Ascending aorta (tissue), 2 donors: Measurements from ENCODE around the gene SNX21. TPM values are rescaled to one million over a fixed set of nuclear protein-coding genes. Genes with fewer than 3 reads are reported as not detected.
A peak's percentile ranks its signal among the peaks of the same experiment; 100 is the strongest.

ENCODE experiments used
- DNase-seq, 2 donors: peaks; one replicate each; pipeline ENCODE4 v3.0.0-alpha.2; 2019; ENCODE audit warnings: low spot score in 2 of 2
- H3K27ac ChIP-seq, 2 donors: fragments of 200-600 bp; sonication (generic); one replicate each; pipeline ENCODE4 v1.5.1; 2016 to 2017; ENCODE audit warnings: mild to moderate bottlenecking in 1 of 2
- H3K27me3 ChIP-seq: fragments of 200-600 bp; sonication (generic); one replicate; pipeline ENCODE4 v1.5.1; 2017
- H3K36me3 ChIP-seq, 2 donors: fragments of 200-600 bp; sonication (generic); one replicate each; pipeline ENCODE4 v1.5.1; 2016
- H3K4me1 ChIP-seq, 2 donors: fragments of 200-600 bp; sonication (generic); one replicate each; pipeline ENCODE4 v1.5.1; 2016 to 2017; ENCODE audit warnings: mild to moderate bottlenecking in 1 of 2
- H3K4me3 ChIP-seq, 2 donors: fragments of 200-600 bp; sonication (generic); one replicate each; pipeline ENCODE4 v1.5.1; 2016 to 2017; ENCODE audit warnings: mild to moderate bottlenecking in 1 of 2
- H3K9me3 ChIP-seq, 2 donors: fragments of 200-600 bp; sonication (generic); one replicate each; pipeline ENCODE4 v1.5.1; 2016
- intact Hi-C: fragments of 100-400 bp; cut with DNase I; formaldehyde crosslinking; loops from one replicate; pipeline ENCODE4 v1.15.1; 2023
- total RNA-seq: library from RNA; depleted of rRNA; stranded (reverse); fragments of >200 nt; gene quantifications from one replicate; pipeline ENCODE4 v1.1.0, GENCODE V29; 2016
- TF ChIP-seq, protein P1 (sequence below), 3 experiments: fragments of 200-600 bp in 2 of 3; fragments of 450-650 bp in 1 of 3; sonication (generic) in 2 of 3; IDR thresholded peaks; one replicate each; pipeline ENCODE4 v1.5.1; 2016 to 2019; ENCODE audit warnings: antibody characterized with exemption in 3 of 3, mild to moderate bottlenecking in 1 of 3, moderate library complexity in 1 of 3

SNX21 gene
- total RNA-seq, 1 donor from 2014 or later, result 182 TPM

DNA sequence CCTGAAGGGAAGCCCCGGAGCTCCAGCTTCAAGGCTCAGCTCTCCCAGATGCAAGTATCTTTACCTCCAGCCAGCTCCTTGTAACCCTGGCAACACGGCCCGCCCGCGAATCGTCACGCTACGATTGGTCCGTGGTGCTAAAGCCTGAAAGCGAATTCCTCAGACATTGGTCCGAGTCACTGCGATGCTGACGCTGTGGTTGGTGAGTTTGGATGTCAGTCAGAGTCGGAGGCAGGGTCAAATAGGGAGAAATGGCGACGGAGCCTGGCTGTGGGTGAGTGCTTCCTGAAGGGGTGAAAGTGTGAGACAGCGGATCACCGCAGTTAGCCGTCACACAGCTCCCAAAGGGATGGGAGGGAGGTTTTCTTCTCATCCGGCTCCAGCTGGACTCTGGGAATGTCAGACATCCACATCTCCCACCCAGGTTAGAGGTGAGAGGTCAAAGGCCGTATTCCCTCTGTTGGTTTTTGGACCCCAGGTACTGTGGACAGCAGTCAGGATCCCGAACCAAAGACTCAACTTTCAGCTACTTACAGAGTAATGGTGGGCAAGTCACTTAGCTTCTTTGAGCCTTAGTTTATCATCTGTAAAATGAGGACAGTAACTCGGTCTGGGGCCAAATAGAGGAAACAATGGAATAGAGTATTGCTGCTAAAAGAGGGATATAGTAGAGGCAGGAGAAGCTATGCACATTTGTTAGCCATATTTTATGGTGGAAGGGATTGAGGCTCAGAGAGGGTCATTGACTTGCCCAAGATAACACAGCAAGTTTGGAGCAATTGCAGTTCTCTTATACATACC is 47.6 kb downstream of the SNX21 start, which contains the start of gene ZSWIM1:
TSS of gene ZSWIM1 (plus strand) at position 240 of the 801 bp plus-strand sequence. CDS start 1,366 bp downstream, outside the sequence.
- Histone ChIP-seq H3K4me3 (peak within 1 kb of the TSS; percentile 67 to 71), H3K9me3 (no peaks in the 10 kb centered on the region), H3K4me1 (peaks cover 0 to 14% of the 10 kb centered on the region in 2 donors), H3K27me3 (no peaks in the 10 kb centered on the region), H3K36me3 (peaks cover 29 to 56% of the 10 kb centered on the region in 2 donors), H3K27ac (peak within 1 kb of the TSS; percentile 83 to 88)
- TF ChIP-seq, protein P1, sequence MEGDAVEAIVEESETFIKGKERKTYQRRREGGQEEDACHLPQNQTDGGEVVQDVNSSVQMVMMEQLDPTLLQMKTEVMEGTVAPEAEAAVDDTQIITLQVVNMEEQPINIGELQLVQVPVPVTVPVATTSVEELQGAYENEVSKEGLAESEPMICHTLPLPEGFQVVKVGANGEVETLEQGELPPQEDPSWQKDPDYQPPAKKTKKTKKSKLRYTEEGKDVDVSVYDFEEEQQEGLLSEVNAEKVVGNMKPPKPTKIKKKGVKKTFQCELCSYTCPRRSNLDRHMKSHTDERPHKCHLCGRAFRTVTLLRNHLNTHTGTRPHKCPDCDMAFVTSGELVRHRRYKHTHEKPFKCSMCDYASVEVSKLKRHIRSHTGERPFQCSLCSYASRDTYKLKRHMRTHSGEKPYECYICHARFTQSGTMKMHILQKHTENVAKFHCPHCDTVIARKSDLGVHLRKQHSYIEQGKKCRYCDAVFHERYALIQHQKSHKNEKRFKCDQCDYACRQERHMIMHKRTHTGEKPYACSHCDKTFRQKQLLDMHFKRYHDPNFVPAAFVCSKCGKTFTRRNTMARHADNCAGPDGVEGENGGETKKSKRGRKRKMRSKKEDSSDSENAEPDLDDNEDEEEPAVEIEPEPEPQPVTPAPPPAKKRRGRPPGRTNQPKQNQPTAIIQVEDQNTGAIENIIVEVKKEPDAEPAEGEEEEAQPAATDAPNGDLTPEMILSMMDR (IDR thresholded peaks at IDR 0.05), result no peak
- peak; percentile 99 to 100 for DNase-seq
- intact Hi-C loops, result loop anchor here (1.0 to 5.0 kb wide), 5 partner anchors 24 to 91 kb away; partner anchors contain the start of genes ACOT8, PCIF1, UBE2C and ZNF335

DNA sequence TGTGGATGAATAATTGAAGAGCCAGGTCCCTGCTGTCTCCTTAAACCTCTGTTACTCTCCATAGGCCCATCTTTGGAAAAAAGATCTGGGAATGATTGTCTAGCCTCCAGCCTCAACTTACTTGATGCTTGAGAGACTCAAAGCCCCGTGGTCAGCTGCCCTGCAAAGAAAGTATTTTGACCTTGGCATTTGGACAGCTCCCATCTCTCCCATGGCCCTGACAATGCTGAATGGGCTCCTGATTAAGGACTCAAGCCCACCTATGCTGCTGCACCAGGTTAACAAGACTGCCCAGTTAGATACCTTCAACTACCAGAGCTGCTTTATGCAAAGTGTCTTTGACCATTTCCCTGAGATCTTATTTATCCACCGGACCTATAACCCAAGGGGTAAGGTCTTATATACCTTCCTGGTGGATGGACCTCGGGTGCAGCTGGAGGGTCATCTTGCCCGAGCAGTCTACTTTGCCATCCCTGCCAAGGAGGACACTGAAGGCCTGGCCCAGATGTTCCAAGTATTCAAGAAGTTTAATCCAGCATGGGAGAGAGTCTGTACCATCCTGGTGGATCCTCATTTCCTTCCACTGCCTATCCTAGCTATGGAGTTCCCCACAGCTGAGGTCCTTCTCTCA is 49.0 kb downstream of the SNX21 start:
- no peak for DNase-seq
- intact Hi-C loops, result loop anchor here (5.0 kb wide), 1 partner anchor 70 kb away; the partner anchor contains the start of gene UBE2C
- TF ChIP-seq, protein P1 (IDR thresholded peaks at IDR 0.05), result no peak
- Histone ChIP-seq H3K9me3 (no peaks in the 10 kb centered on the region), H3K27me3 (no peaks in the 10 kb centered on the region), H3K4me1 (peaks cover 0 to 14% of the 10 kb centered on the region in 2 donors), H3K27ac (peak overlapping the region in 1 of 2 donors; percentile 83), H3K36me3 (peaks cover 19 to 57% of the 10 kb centered on the region in 2 donors), H3K4me3 (no peak overlapping the region)

DNA sequence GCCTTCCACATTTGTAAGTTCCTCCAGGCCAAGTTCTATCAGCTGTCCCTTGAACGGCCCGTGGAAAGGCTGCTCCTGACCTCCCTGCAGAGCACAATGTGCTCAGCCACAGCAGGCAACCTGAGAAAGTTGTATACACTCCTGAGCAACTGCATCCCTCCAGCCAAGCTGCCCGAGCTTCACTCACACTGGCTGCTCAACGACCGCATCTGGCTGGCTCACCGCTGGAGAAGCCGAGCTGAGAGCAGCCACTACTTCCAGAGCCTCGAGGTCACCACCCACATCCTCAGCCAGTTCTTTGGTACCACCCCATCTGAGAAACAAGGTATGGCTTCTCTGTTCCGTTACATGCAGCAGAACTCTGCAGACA is 49.5 kb downstream of the SNX21 start:
- H3K27me3 ChIP-seq, result no peaks in the 10 kb centered on the region
- intact Hi-C loops, result loop anchor here (5.0 kb wide), 1 partner anchor 71 kb away; the partner anchor contains the start of gene UBE2C
- peaks cover 14 to 52% of the 10 kb centered on the region in 2 donors for H3K36me3 ChIP-seq
- H3K4me1 ChIP-seq, result peaks cover 0 to 14% of the 10 kb centered on the region in 2 donors
- H3K9me3 ChIP-seq, result no peaks in the 10 kb centered on the region
- DNase-seq, result no peak
- no peak overlapping the region for H3K27ac ChIP-seq
- no peak overlapping the region for H3K4me3 ChIP-seq
- TF ChIP-seq, protein P1 (IDR thresholded peaks at IDR 0.05), result no peak

DNA sequence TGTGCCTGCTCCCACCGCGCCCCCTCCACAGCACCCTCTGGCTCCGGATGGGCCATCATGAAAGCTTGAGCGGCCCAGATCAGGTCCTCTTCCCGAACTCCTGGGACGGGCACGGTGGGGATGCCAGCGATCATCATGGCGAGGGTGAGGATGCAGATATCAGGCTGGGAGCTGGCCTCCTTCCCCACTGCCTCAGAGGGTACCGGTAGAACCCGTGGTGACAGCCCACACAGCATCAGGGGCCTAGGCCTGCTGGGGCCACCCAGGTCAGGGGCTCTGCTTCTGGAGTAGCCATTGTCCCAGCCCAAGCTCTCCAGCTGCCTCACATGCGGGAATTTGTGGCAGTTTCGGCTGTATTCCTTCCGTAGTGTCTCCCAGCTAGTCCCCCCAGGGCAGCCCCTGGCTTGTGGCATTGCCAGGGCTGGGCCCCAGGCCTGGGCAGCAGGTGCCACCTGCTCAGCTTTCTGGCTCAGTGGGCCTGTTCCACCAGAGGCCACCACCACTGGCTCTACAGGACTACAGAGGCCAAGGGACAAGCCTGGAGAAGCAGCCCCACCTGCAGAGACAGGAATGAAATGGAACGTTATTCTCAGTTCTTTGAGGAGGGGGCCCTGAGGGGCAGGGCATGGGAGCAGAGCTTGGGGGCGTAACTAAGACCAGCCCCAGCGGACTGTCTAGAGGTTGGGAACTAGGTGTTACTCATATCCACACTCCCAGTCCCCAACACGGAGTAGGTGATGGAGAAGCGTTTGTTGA is 53.2 kb downstream of the SNX21 start:
- Histone ChIP-seq H3K4me1 (peaks cover 6 to 9% of the 10 kb centered on the region in 2 donors), H3K36me3 (peaks cover 13 to 44% of the 10 kb centered on the region in 2 donors), H3K27ac (no peak overlapping the region), H3K4me3 (no peak overlapping the region), H3K9me3 (no peaks in the 10 kb centered on the region), H3K27me3 (no peaks in the 10 kb centered on the region)
- TF ChIP-seq, protein P1 (IDR thresholded peaks at IDR 0.05), result no peak
- DNase-seq, result no peak
- intact Hi-C loops, result no loop called here

DNA sequence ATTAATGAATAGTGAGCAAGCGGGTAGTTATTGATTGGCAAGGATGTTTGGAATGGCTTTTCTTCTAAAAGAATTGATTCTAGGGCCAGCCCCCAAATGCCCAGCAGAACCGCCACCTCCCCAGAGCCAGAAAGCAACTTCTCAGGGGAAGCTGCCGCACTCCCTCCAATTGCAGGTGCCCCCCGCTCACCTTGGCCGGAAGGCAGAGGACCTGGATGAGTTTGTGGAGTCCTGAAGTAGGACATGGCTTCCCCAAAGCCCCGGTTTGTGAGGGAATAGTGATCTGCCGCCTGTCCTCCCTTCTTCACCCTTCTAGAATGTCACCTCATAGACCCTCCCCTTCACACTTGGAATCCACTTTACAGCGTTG is 53.7 kb downstream of the SNX21 start, which contains the start of gene SPATA25:
TSS of gene SPATA25 (minus strand) at position 277 of the 370 bp plus-strand sequence. CDS start at position 245, 32 bp downstream.
- H3K4me3 ChIP-seq, result no peak within 1 kb of the TSS
- peaks cover 13 to 44% of the 10 kb centered on the region in 2 donors for H3K36me3 ChIP-seq
- H3K9me3 ChIP-seq, result no peaks in the 10 kb centered on the region
- peaks cover 8 to 12% of the 10 kb centered on the region in 2 donors for H3K4me1 ChIP-seq
- no peak for DNase-seq
- TF ChIP-seq, protein P1 (IDR thresholded peaks at IDR 0.05), result no peak
- intact Hi-C loops, result no loop called here
- no peak within 1 kb of the TSS for H3K27ac ChIP-seq
- H3K27me3 ChIP-seq, result no peaks in the 10 kb centered on the region
